Natural killer cell (primary cell): ENCODE measurements around the gene LTA. TPM values are rescaled to one million over a fixed set of nuclear protein-coding genes. Genes with fewer than 3 reads are reported as not detected.

Experiments
- ATAC-seq, 3 donors: fragments of 150-1000 bp in 2 of 3; fragments of 200-7000 bp in 1 of 3; cut with Tn5 transposase; 1 replicate in 1 of 3; 2 replicates in 2 of 3; pipeline ENCODE4 v1.10.0; 2021; ENCODE audit warnings: mild to moderate bottlenecking in 2 of 3, moderate library complexity in 2 of 3
- DNase-seq, 2 donors: peaks; one replicate each; pipeline versions ENCODE4 v3.0.0 to v3.0.0-alpha.2; 2013 to 2021; ENCODE audit warnings: mixed read lengths in 1 of 2
- H3K27ac ChIP-seq: one replicate; pipeline ENCODE4 v1.5.1; 2013; ENCODE audit warnings: mild to moderate bottlenecking, low read length
- H3K27me3 ChIP-seq: one replicate; pipeline ENCODE4 v1.6.1; 2013; ENCODE audit warnings: low read length; ENCODE audit not compliant: control insufficient read depth, insufficient read depth
- H3K36me3 ChIP-seq: one replicate; pipeline ENCODE4 v1.6.1; 2013; ENCODE audit warnings: low read length; ENCODE audit not compliant: control insufficient read depth, insufficient read depth
- H3K4me1 ChIP-seq: one replicate; pipeline ENCODE4 v1.6.1; 2013; ENCODE audit warnings: low read length; ENCODE audit not compliant: control insufficient read depth, insufficient read depth
- H3K4me3 ChIP-seq: one replicate; pipeline ENCODE4 v1.5.1; 2013; ENCODE audit warnings: low read length
- H3K9me3 ChIP-seq: one replicate; pipeline ENCODE4 v1.6.1; 2013; ENCODE audit warnings: low read length; ENCODE audit not compliant: control insufficient read depth, insufficient read depth
- H3K27ac Mint-ChIP-seq, 2 donors: one replicate each; pipeline ENCODE4 v1.8.0; 2022; ENCODE audit warnings: mild to moderate bottlenecking in 2 of 2, mixed read lengths in 2 of 2, moderate library complexity in 1 of 2
- H3K27me3 Mint-ChIP-seq, 2 donors: one replicate each; pipeline ENCODE4 v1.8.0; 2022; ENCODE audit warnings: low read depth in 2 of 2, mixed read lengths in 2 of 2
- H3K36me3 Mint-ChIP-seq: one replicate; pipeline ENCODE4 v1.8.0; 2022; ENCODE audit warnings: mixed read lengths
- H3K4me1 Mint-ChIP-seq, 2 donors: one replicate each; pipeline ENCODE4 v1.8.0; 2022; ENCODE audit warnings: mixed read lengths in 2 of 2
- H3K4me3 Mint-ChIP-seq: one replicate; pipeline ENCODE4 v1.8.0; 2022; ENCODE audit warnings: mild to moderate bottlenecking, moderate library complexity, mixed read lengths
- H3K9me3 Mint-ChIP-seq, 2 donors: one replicate each; pipeline ENCODE4 v1.8.0; 2022; ENCODE audit warnings: mixed read lengths in 2 of 2
- WGBS: methylation state at CpG from one replicate; pipeline ENCODE4 v1.1.7; 2013; ENCODE audit warnings: missing lambda C conversion rate; ENCODE audit not compliant: insufficient coverage; 5-methylcytosine and 5-hydroxymethylcytosine counted together
- intact Hi-C: fragments of 100-400 bp; cut with micrococcal nuclease; formaldehyde crosslinking; loops from one replicate; pipeline ENCODE4 v1.14.2; 2022
- total RNA-seq, 4 donors: library from RNA; stranded (reverse); fragments of 120-200 nt in 1 of 4; gene quantifications; one replicate each; pipeline versions ENCODE4 v1.2.3 to v1.2.4, GENCODE V29; 2013 to 2022
- TF ChIP-seq, protein P1 (sequence below): fragments of 200-600 bp; IDR thresholded peaks from one replicate; pipeline ENCODE4 v1.8.0; 2022; ENCODE audit warnings: antibody characterized with exemption

LTA gene
- total RNA-seq, 3 donors from 2014 or later (not counting 1 experiment from before 2014, with no cell fraction given): 7.6 to 13.1 (median 8.7) TPM

DNA sequence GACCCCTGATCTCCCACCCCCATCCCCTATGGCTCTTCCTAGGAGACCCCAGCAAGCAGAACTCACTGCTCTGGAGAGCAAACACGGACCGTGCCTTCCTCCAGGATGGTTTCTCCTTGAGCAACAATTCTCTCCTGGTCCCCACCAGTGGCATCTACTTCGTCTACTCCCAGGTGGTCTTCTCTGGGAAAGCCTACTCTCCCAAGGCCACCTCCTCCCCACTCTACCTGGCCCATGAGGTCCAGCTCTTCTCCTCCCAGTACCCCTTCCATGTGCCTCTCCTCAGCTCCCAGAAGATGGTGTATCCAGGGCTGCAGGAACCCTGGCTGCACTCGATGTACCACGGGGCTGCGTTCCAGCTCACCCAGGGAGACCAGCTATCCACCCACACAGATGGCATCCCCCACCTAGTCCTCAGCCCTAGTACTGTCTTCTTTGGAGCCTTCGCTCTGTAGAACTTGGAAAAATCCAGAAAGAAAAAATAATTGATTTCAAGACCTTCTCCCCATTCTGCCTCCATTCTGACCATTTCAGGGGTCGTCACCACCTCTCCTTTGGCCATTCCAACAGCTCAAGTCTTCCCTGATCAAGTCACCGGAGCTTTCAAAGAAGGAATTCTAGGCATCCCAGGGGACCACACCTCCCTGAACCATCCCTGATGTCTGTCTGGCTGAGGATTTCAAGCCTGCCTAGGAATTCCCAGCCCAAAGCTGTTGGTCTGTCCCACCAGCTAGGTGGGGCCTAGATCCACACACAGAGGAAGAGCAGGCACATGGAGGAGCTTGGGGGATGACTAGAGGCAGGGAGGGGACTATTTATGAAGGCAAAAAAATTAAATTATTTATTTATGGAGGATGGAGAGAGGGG, 1.4 kb downstream of the LTA start:
- DNase-seq: no peak
- Mint-ChIP-seq H3K27me3 (no peaks in the 10 kb centered on the region), H3K36me3 (no peaks in the 10 kb centered on the region), H3K4me3 (peak overlapping the region; percentile 66), H3K27ac (peak overlapping the region; percentile 95 to 99), H3K4me1 (peaks cover 65 to 83% of the 10 kb centered on the region in 2 donors), H3K9me3 (no peaks in the 10 kb centered on the region)
- Histone ChIP-seq H3K4me3 (no peak overlapping the region), H3K9me3 (no peaks in the 10 kb centered on the region), H3K27ac (peak overlapping the region; percentile 94), H3K36me3 (peaks cover 8% of the 10 kb centered on the region), H3K27me3 (no peaks in the 10 kb centered on the region), H3K4me1 (peaks cover 91% of the 10 kb centered on the region)
- ATAC-seq: no peak
- WGBS: 91% methylated on average over 9 of the region's 9 CpGs
- TF ChIP-seq, protein P1, sequence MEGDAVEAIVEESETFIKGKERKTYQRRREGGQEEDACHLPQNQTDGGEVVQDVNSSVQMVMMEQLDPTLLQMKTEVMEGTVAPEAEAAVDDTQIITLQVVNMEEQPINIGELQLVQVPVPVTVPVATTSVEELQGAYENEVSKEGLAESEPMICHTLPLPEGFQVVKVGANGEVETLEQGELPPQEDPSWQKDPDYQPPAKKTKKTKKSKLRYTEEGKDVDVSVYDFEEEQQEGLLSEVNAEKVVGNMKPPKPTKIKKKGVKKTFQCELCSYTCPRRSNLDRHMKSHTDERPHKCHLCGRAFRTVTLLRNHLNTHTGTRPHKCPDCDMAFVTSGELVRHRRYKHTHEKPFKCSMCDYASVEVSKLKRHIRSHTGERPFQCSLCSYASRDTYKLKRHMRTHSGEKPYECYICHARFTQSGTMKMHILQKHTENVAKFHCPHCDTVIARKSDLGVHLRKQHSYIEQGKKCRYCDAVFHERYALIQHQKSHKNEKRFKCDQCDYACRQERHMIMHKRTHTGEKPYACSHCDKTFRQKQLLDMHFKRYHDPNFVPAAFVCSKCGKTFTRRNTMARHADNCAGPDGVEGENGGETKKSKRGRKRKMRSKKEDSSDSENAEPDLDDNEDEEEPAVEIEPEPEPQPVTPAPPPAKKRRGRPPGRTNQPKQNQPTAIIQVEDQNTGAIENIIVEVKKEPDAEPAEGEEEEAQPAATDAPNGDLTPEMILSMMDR: no peak
- intact Hi-C loops: loop anchor here (2.0 kb wide), 1 partner anchor 15 kb away; no protein-coding TSS in a partner anchor

DNA sequence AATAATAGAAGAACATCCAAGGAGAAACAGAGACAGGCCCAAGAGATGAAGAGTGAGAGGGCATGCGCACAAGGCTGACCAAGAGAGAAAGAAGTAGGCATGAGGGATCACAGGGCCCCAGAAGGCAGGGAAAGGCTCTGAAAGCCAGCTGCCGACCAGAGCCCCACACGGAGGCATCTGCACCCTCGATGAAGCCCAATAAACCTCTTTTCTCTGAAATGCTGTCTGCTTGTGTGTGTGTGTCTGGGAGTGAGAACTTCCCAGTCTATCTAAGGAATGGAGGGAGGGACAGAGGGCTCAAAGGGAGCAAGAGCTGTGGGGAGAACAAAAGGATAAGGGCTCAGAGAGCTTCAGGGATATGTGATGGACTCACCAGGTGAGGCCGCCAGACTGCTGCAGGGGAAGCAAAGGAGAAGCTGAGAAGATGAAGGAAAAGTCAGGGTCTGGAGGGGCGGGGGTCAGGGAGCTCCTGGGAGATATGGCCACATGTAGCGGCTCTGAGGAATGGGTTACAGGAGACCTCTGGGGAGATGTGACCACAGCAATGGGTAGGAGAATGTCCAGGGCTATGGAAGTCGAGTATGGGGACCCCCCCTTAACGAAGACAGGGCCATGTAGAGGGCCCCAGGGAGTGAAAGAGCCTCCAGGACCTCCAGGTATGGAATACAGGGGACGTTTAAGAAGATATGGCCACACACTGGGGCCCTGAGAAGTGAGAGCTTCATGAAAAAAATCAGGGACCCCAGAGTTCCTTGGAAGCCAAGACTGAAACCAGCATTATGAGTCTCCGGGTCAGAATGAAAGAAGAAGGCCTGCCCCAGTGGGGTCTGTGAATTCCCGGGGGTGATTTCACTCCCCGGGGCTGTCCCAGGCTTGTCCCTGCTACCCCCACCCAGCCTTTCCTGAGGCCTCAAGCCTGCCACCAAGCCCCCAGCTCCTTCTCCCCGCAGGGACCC, 2.3 kb downstream of the LTA start:
- peak overlapping the region; percentile 66 for H3K4me3 Mint-ChIP-seq
- TF ChIP-seq, protein P1: no peak
- Histone ChIP-seq H3K4me3 (no peak overlapping the region), H3K27ac (peak overlapping the region; percentile 94), H3K36me3 (peaks cover 10% of the 10 kb centered on the region), H3K4me1 (peaks cover 91% of the 10 kb centered on the region), H3K9me3 (no peaks in the 10 kb centered on the region), H3K27me3 (no peaks in the 10 kb centered on the region)
- H3K9me3 Mint-ChIP-seq: no peaks in the 10 kb centered on the region
- H3K36me3 Mint-ChIP-seq: no peaks in the 10 kb centered on the region
- ATAC-seq: no peak
- intact Hi-C loops: no loop called here
- H3K27me3 Mint-ChIP-seq: no peaks in the 10 kb centered on the region
- peaks cover 65 to 84% of the 10 kb centered on the region in 2 donors for H3K4me1 Mint-ChIP-seq
- peak overlapping the region; percentile 95 to 99 for H3K27ac Mint-ChIP-seq
- 71% methylated on average over 14 of the region's 14 CpGs for WGBS
- no peak for DNase-seq

DNA sequence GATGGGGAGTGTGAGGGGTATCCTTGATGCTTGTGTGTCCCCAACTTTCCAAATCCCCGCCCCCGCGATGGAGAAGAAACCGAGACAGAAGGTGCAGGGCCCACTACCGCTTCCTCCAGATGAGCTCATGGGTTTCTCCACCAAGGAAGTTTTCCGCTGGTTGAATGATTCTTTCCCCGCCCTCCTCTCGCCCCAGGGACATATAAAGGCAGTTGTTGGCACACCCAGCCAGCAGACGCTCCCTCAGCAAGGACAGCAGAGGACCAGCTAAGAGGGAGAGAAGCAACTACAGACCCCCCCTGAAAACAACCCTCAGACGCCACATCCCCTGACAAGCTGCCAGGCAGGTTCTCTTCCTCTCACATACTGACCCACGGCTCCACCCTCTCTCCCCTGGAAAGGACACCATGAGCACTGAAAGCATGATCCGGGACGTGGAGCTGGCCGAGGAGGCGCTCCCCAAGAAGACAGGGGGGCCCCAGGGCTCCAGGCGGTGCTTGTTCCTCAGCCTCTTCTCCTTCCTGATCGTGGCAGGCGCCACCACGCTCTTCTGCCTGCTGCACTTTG, 3.3 kb downstream of the LTA start, which contains the start of gene TNF:
TNF (plus strand) TSS at position 231 of the 567 bp plus-strand sequence; CDS start at position 408, 177 bp downstream.
- peak within 1 kb of the TSS; percentile 94 for H3K27ac ChIP-seq
- peak within 1 kb of the TSS; percentile 84 for H3K4me3 Mint-ChIP-seq
- peaks cover 10% of the 10 kb centered on the region for H3K36me3 ChIP-seq
- ATAC-seq (peak; percentile 8 to 24 (median 9)), DNase-seq (peak in 1 of 2 donors; percentile 84)
- H3K36me3 Mint-ChIP-seq: no peaks in the 10 kb centered on the region
- H3K4me1 Mint-ChIP-seq: peaks cover 76 to 89% of the 10 kb centered on the region in 2 donors
- H3K9me3 Mint-ChIP-seq: no peaks in the 10 kb centered on the region
- TF ChIP-seq, protein P1: no peak
- no peaks in the 10 kb centered on the region for H3K27me3 ChIP-seq
- H3K4me3 ChIP-seq: peak within 1 kb of the TSS; percentile 42
- H3K9me3 ChIP-seq: no peaks in the 10 kb centered on the region
- 16% methylated on average over 19 of the region's 19 CpGs for WGBS
- no peaks in the 10 kb centered on the region for H3K27me3 Mint-ChIP-seq
- peaks cover 97% of the 10 kb centered on the region for H3K4me1 ChIP-seq
- intact Hi-C loops: no loop called here
- H3K27ac Mint-ChIP-seq: peak within 1 kb of the TSS; percentile 95 to 99
